ENCODE results near the gene TP53TG5. TPM values are rescaled to one million over a fixed set of nuclear protein-coding genes. Genes with fewer than 3 reads are reported as not detected.

TP53TG5 gene
- polyA plus RNA-seq, 1 experiment: not detected

GRCh38 chr20:45337367-45338120 lies 40.6 kb downstream of the TP53TG5 start:
- DNase-seq (ENCODE audit: low read depth): peak; percentile 83
- no peak for TF ChIP-seq CTCF (IDR thresholded peaks at IDR 0.05; ENCODE audit: insufficient read depth, low read depth, low read length)
- no peak overlapping the region for H3K4me3 ChIP-seq (ENCODE audit: low read depth, low read length)
- peaks cover 28% of the 10 kb centered on the region for H3K36me3 ChIP-seq (ENCODE audit: control insufficient read depth, insufficient read depth, low read length)
- no peaks in the 10 kb centered on the region for H3K27me3 ChIP-seq (ENCODE audit: control insufficient read depth, insufficient read depth, low read length)
- ChIA-PET POLR2A (interaction anchor here (0.8 to 2.1 kb wide), 3 partner anchors 9 to 448 kb away, joined by 3 to 8 read pairs (median 3); no protein-coding TSS in a partner anchor), CTCF (interaction anchor here (0.6 to 3.4 kb wide), 9 partner anchors 17 to 434 kb away, joined by 3 to 27 read pairs (median 4); partner anchors contain the start of gene SYS1)

GRCh38 chr20:45336530-45337366 lies 41.4 kb downstream of the TP53TG5 start:
- Histone ChIP-seq H3K36me3 (ENCODE audit: control insufficient read depth, insufficient read depth, low read length) (peaks cover 30% of the 10 kb centered on the region), H3K4me3 (ENCODE audit: low read depth, low read length) (no peak overlapping the region)
- POLR2A ChIA-PET: interaction anchor here (1.0 to 2.1 kb wide), 2 partner anchors 10 kb away, joined by 3 to 8 read pairs; no protein-coding TSS in a partner anchor

GRCh38 chr20:45330476-45330875 lies 47.6 kb downstream of the TP53TG5 start:
- H3K4me3 ChIP-seq (ENCODE audit: low read depth, low read length): no peak overlapping the region
- CTCF ChIA-PET: no interaction called here
- peaks cover 50% of the 10 kb centered on the region for H3K36me3 ChIP-seq (ENCODE audit: control insufficient read depth, insufficient read depth, low read length)

More at GRCh38 chr20:45336530-45337366, 41.4 kb downstream of the TP53TG5 start:
- CTCF ChIA-PET: interaction anchor here (0.6 to 3.4 kb wide), 12 partner anchors 11 to 435 kb away, joined by 3 to 27 read pairs (median 4); partner anchors contain the start of gene SYS1
- DNase-seq (ENCODE audit: low read depth): peak; percentile 95
- no peaks in the 10 kb centered on the region for H3K27me3 ChIP-seq (ENCODE audit: control insufficient read depth, insufficient read depth, low read length)
- no peak for TF ChIP-seq CTCF (IDR thresholded peaks at IDR 0.05; ENCODE audit: insufficient read depth, low read depth, low read length)

GRCh38 chr20:45329497-45330319 lies 48.4 kb downstream of the TP53TG5 start:
- ChIA-PET POLR2A (no interaction called here), CTCF (interaction anchor here (0.8 to 1.0 kb wide), 2 partner anchors 108 to 120 kb away, joined by 3 read pairs; no protein-coding TSS in a partner anchor)
- H3K27me3 ChIP-seq (ENCODE audit: control insufficient read depth, insufficient read depth, low read length): no peaks in the 10 kb centered on the region
- peaks cover 50% of the 10 kb centered on the region for H3K36me3 ChIP-seq (ENCODE audit: control insufficient read depth, insufficient read depth, low read length)
- no peak for TF ChIP-seq CTCF (IDR thresholded peaks at IDR 0.05; ENCODE audit: insufficient read depth, low read depth, low read length)
- DNase-seq (ENCODE audit: low read depth): no peak
- H3K4me3 ChIP-seq (ENCODE audit: low read depth, low read length): no peak overlapping the region

More at GRCh38 chr20:45330476-45330875, 47.6 kb downstream of the TP53TG5 start:
- TF ChIP-seq CTCF (IDR thresholded peaks at IDR 0.05; ENCODE audit: insufficient read depth, low read depth, low read length): no peak
- no peak for DNase-seq (ENCODE audit: low read depth)
- no peaks in the 10 kb centered on the region for H3K27me3 ChIP-seq (ENCODE audit: control insufficient read depth, insufficient read depth, low read length)
- POLR2A ChIA-PET: no interaction called here
